HEK293T (cell line): Measurements from ENCODE around the gene ZNF644.
"Not testable (repeated sequence)": the region's sequence is repeated elsewhere in the genome, so short reads cannot be mapped to it uniquely, and the experiment has no call there.

Experiments used
- BHLHE40 ChIP-seq: fragments of 450-650 bp; IDR thresholded peaks from 2 replicates; pipeline ENCODE4 v1.6.1; 2016; ENCODE audit warnings: mild to moderate bottlenecking, moderate library complexity, borderline replicate concordance
- ELF4 ChIP-seq: fragments of 450-650 bp; IDR thresholded peaks from 2 replicates; pipeline ENCODE4 v1.6.1; 2017; ENCODE audit warnings: antibody characterized with exemption
- FOXM1 ChIP-seq: fragments of 450-650 bp; IDR thresholded peaks from 2 replicates; pipeline ENCODE4 v1.6.1; 2017; ENCODE audit warnings: mild to moderate bottlenecking, borderline replicate concordance
- HDGF ChIP-seq: fragments of 450-650 bp; IDR thresholded peaks from 2 replicates; pipeline ENCODE4 v1.6.1; 2017; ENCODE audit warnings: antibody characterized with exemption, borderline replicate concordance
- L3MBTL2 ChIP-seq: fragments of 450-650 bp; conservative IDR thresholded peaks from 2 replicates; pipeline ENCODE4 v1.6.1; 2016; ENCODE audit warnings: mild to moderate bottlenecking
- LEF1 ChIP-seq: fragments of 450-650 bp; IDR thresholded peaks from 2 replicates; pipeline ENCODE4 v1.6.1; 2017; ENCODE audit warnings: mild to moderate bottlenecking, borderline replicate concordance
- NFRKB ChIP-seq: fragments of 450-650 bp; IDR thresholded peaks from 2 replicates; pipeline ENCODE4 v1.6.1; 2016; ENCODE audit warnings: mild to moderate bottlenecking, moderate library complexity
- SP1 ChIP-seq: fragments of 450-650 bp; IDR thresholded peaks from 2 replicates; pipeline ENCODE4 v1.6.1; 2017
- SUZ12 ChIP-seq: fragments of 450-650 bp; IDR thresholded peaks from 2 replicates; pipeline ENCODE4 v1.6.1; 2016; ENCODE audit warnings: mild to moderate bottlenecking
- ZNF384 ChIP-seq: fragments of 450-650 bp; IDR thresholded peaks from 2 replicates; pipeline ENCODE4 v1.6.1; 2016

- not testable (repeated sequence) for TF ChIP-seq ELF4, LEF1, SUZ12, HDGF, SP1, BHLHE40, ZNF384, FOXM1, L3MBTL2, NFRKB
These were observed 22.9 kb upstream of the ZNF644 start for GRCh38 chr1:91044776-91045175.
